Lung (tissue), 12 donors: Measurements from ENCODE around the gene PPTC7. TPM values are rescaled to one million over a fixed set of nuclear protein-coding genes. Genes with fewer than 3 reads are reported as not detected.
A peak's percentile ranks its signal among the peaks of the same experiment; 100 is the strongest.
"Not testable (repeated sequence)": the region's sequence is repeated elsewhere in the genome, so short reads cannot be mapped to it uniquely, and the experiment has no call there.

Experiments used
- ATAC-seq: fragments of 200-7000 bp; cut with Tn5 transposase; one replicate; pipeline ENCODE4 v1.9.1; 2020; ENCODE audit warnings: moderate number of reproducible peaks; ENCODE audit not compliant: insufficient read depth, low FRiP score
- DNase-seq, 3 donors: peaks; one replicate each; pipeline ENCODE4 v3.0.0-alpha.2; 2013 to 2017
- H3K27ac ChIP-seq, 2 donors: one replicate each; pipeline ENCODE4 v1.5.1; 2013; ENCODE audit warnings: mild to moderate bottlenecking in 2 of 2, moderate library complexity in 2 of 2, control low read depth in 1 of 2, inconsistent platforms in 1 of 2, low read depth in 1 of 2, low read length in 1 of 2
- H3K27me3 ChIP-seq, 3 donors: one replicate each; pipeline ENCODE4 v1.5.1; 2013; ENCODE audit warnings: low read length in 2 of 3; ENCODE audit not compliant: control insufficient read depth in 3 of 3, insufficient read depth in 3 of 3
- H3K36me3 ChIP-seq, 4 donors: one replicate each; pipeline ENCODE4 v1.5.1; 2013; ENCODE audit warnings: low read length in 4 of 4, mild to moderate bottlenecking in 1 of 4, moderate library complexity in 1 of 4; ENCODE audit not compliant: control insufficient read depth in 4 of 4, insufficient read depth in 4 of 4
- H3K4me1 ChIP-seq, 5 donors: one replicate each; pipeline ENCODE4 v1.5.1; 2013; ENCODE audit warnings: low read length in 5 of 5, mild to moderate bottlenecking in 2 of 5, moderate library complexity in 1 of 5; ENCODE audit not compliant: control insufficient read depth in 5 of 5, insufficient read depth in 5 of 5
- H3K4me3 ChIP-seq: one replicate; pipeline ENCODE4 v1.5.1; 2013; ENCODE audit warnings: mild to moderate bottlenecking, control low read depth, moderate library complexity
- H3K9ac ChIP-seq, 2 donors: one replicate each; pipeline ENCODE4 v1.5.1; 2013; ENCODE audit warnings: low read length in 2 of 2, control low read depth in 1 of 2; ENCODE audit not compliant: insufficient read depth in 1 of 2
- H3K9me3 ChIP-seq, 4 donors: one replicate each; pipeline ENCODE4 v1.5.1; 2013; ENCODE audit warnings: low read length in 3 of 4, mild to moderate bottlenecking in 1 of 4, moderate library complexity in 1 of 4; ENCODE audit not compliant: control insufficient read depth in 4 of 4, insufficient read depth in 3 of 4
- WGBS, 2 donors: extraction: QIAGEN DNeasy Blood & Tissue Kit; methylation state at CpG; one replicate each; pipeline ENCODE4 v1.1.7; 2013; 5-methylcytosine and 5-hydroxymethylcytosine counted together
- polyA plus RNA-seq, 2 donors: library from polyadenylated mRNA; stranded (reverse); fragments of 200-250 nt; gene quantifications; one replicate each; pipeline ENCODE4 v1.2.1, GENCODE V29; 2013
- total RNA-seq, 2 donors: library from RNA; depleted of rRNA in 1 of 2; stranded (reverse); fragments of >200 nt in 1 of 2; gene quantifications; one replicate each; pipeline ENCODE4 v1.2.1, GENCODE V29; 2014 to 2021
- TF ChIP-seq, protein P1 (sequence below): IDR thresholded peaks from 2 replicates; pipeline ENCODE4 v1.5.1; 2012; ENCODE audit warnings: mild to moderate bottlenecking; ENCODE audit errors: control extremely low read depth, extremely low read depth
- donor health status: control.
- donor health status: control.
- donor health status: Bipolar disorder and iron deficiency.
- donor health status: healthy.
- donor health status: DM: yes; HTN: yes; CAD: no.

The PPTC7 gene
- total and polyA plus RNA-seq, 4 donors = 7.1 to 23.4 (median 19.3) TPM

GRCh38 chr12:110590059-110590458, 6.9 kb upstream of the PPTC7 start:
- peaks cover 0 to 6% (median 1%) of the 10 kb centered on the region in 5 donors for H3K4me1 ChIP-seq
- 98 to 100% methylated on average over 1 of the region's 1 CpG for WGBS, 2 donors
- H3K9me3 ChIP-seq = no peaks in the 10 kb centered on the region
- H3K36me3 ChIP-seq = no peaks in the 10 kb centered on the region
- H3K4me3 ChIP-seq = no peak overlapping the region
- no peaks in the 10 kb centered on the region for H3K27me3 ChIP-seq
- ATAC-seq = no peak
- H3K9ac ChIP-seq = no peak overlapping the region
- TF ChIP-seq, protein P1, sequence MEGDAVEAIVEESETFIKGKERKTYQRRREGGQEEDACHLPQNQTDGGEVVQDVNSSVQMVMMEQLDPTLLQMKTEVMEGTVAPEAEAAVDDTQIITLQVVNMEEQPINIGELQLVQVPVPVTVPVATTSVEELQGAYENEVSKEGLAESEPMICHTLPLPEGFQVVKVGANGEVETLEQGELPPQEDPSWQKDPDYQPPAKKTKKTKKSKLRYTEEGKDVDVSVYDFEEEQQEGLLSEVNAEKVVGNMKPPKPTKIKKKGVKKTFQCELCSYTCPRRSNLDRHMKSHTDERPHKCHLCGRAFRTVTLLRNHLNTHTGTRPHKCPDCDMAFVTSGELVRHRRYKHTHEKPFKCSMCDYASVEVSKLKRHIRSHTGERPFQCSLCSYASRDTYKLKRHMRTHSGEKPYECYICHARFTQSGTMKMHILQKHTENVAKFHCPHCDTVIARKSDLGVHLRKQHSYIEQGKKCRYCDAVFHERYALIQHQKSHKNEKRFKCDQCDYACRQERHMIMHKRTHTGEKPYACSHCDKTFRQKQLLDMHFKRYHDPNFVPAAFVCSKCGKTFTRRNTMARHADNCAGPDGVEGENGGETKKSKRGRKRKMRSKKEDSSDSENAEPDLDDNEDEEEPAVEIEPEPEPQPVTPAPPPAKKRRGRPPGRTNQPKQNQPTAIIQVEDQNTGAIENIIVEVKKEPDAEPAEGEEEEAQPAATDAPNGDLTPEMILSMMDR = no peak
- peak overlapping the region in 1 of 2 donors; percentile 91 for H3K27ac ChIP-seq
- no peak for DNase-seq

- ATAC-seq, H3K9ac ChIP-seq, H3K9me3 ChIP-seq, H3K27me3 ChIP-seq, H3K27ac ChIP-seq, H3K4me3 ChIP-seq, DNase-seq, H3K36me3 ChIP-seq: not testable (repeated sequence)
- peaks cover 4 to 16% (median 6%) of the 10 kb centered on the region in 5 donors for H3K4me1 ChIP-seq
- WGBS, 2 donors = 98 to 100% methylated on average over 2 of the region's 2 CpGs
These were observed 4.0 kb upstream of the PPTC7 start for GRCh38 chr12:110587102-110587501.

- TF ChIP-seq, protein P1 = no peak
- peaks cover 5 to 17% (median 15%) of the 10 kb centered on the region in 5 donors for H3K4me1 ChIP-seq
- H3K27ac ChIP-seq = peak overlapping the region; percentile 60 to 69
- no peaks in the 10 kb centered on the region for H3K27me3 ChIP-seq
- WGBS, 2 donors = 5 to 15% methylated on average over 7 of the region's 7 CpGs
- H3K9me3 ChIP-seq = no peaks in the 10 kb centered on the region
- peak; percentile 24 to 54 (median 39) for DNase-seq
- H3K9ac ChIP-seq = no peak overlapping the region
- no peak overlapping the region for H3K4me3 ChIP-seq
- H3K36me3 ChIP-seq = no peaks in the 10 kb centered on the region
- no peak for ATAC-seq
These were observed 2.2 kb upstream of the PPTC7 start for GRCh38 chr12:110585231-110585799.

DNA sequence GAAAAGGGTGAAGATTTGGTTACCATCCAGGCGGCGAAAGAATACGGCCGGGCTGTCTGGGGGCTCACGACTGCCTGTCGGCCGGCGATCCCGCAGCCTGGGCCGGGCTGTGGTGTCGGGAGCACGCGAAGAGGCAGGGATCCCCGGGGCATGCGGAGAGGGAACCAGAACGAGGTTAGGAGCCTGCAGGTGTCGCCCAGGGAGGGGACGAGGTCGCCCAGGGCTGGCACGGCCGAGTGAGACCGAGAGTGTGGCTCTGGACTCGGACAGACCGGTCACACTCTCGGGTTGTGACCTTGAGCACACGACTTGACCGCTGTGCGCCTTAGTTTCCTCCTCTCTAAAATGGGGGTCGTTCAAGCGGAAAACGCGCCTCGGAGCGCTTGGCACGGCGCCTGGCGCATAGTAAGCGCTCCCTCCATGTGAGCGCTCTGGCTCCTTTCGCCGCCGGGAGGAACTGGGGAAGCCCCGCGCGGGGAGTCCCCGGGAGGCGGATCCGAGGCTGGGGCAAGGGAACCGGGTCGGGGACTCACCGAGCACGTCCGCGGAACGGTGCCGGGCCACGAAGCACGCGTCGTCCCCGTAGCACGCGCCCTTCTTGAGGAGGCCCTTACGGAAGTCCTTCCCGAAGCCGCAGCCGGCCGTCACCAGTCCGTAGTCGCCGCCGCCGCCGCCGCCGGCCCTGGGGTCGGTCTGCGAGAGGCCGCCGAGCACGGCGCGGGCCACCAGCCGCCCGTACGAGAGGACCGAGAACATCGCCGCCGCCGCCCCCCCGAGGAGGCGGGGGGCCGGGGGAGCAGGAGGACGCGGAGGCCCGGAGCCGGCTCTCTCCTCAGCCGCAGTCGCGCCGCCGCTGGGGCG, 612 bp downstream of the PPTC7 start:
- H3K27ac ChIP-seq = peak overlapping the region; percentile 95 to 99
- no peaks in the 10 kb centered on the region for H3K9me3 ChIP-seq
- DNase-seq = peak; percentile 52 to 66 (median 62)
- WGBS, 2 donors = 0% methylated on average over 66 to 104 of the region's 104 CpGs
- peaks cover 11 to 34% (median 15%) of the 10 kb centered on the region in 5 donors for H3K4me1 ChIP-seq
- H3K4me3 ChIP-seq = peak overlapping the region; percentile 95
- peak; percentile 13 for ATAC-seq
- peak overlapping the region; percentile 71 to 82 for H3K9ac ChIP-seq
- H3K36me3 ChIP-seq = no peaks in the 10 kb centered on the region
- TF ChIP-seq, protein P1 = no peak
- no peaks in the 10 kb centered on the region for H3K27me3 ChIP-seq
